HepG2 (cell line): ENCODE results near the gene VAMP3.

ENCODE experiments used
- ATF2 ChIP-seq: sonication (generic); formaldehyde crosslinking; IDR thresholded peaks from 2 replicates; pipeline ENCODE4 v1.4.0; 2020; ENCODE audit warnings: missing genetic modification reagents
- BHLHE40 ChIP-seq: IDR thresholded peaks from 2 replicates; pipeline ENCODE4 v1.6.1; 2011; ENCODE audit warnings: low read length, improper control_type of control experiment
- CTCF ChIP-seq: sonication (generic); formaldehyde crosslinking; IDR thresholded peaks from 2 replicates; pipeline ENCODE4 v1.5.0; 2020; ENCODE audit warnings: mild to moderate bottlenecking, missing genetic modification reagents, moderate library complexity
- ELF3 ChIP-seq: IDR thresholded peaks from 2 replicates; pipeline ENCODE4 v1.6.1; 2016; ENCODE audit warnings: missing genetic modification reagents, missing compliant biosample characterization
- EP300 ChIP-seq, 3 experiments: sonication (generic) in 1 of 3; formaldehyde crosslinking in 1 of 3; IDR thresholded peaks; 2 replicates each; pipeline versions ENCODE4 v1.5.1 to v1.6.1; 2011 to 2020; ENCODE audit warnings: low read depth in 2 of 3, low read length in 2 of 3, borderline replicate concordance in 1 of 3, improper control_type of control experiment in 1 of 3, mild to moderate bottlenecking in 1 of 3, missing genetic modification reagents in 1 of 3, moderate library complexity in 1 of 3
- EZH2 ChIP-seq: conservative IDR thresholded peaks from 2 replicates; pipeline ENCODE4 v1.6.1; 2012; ENCODE audit warnings: mild to moderate bottlenecking, low read depth, low read length, moderate library complexity
- KAT8 ChIP-seq: IDR thresholded peaks from 2 replicates; pipeline ENCODE4 v1.6.1; 2016; ENCODE audit warnings: missing genetic modification reagents, missing compliant biosample characterization
- NONO ChIP-seq, 2 experiments: fragments of 450-650 bp in 1 of 2; sonication (generic) in 1 of 2; formaldehyde crosslinking in 1 of 2; IDR thresholded peaks in 1 of 2; conservative IDR thresholded peaks in 1 of 2; 2 replicates each; pipeline versions ENCODE4 v1.6.1 to v1.8.0; 2017 to 2022; ENCODE audit warnings: mild to moderate bottlenecking in 1 of 2, missing genetic modification reagents in 1 of 2, moderate library complexity in 1 of 2
- POLR2AphosphoS5 ChIP-seq: IDR thresholded peaks from 2 replicates; pipeline ENCODE4 v1.6.1; 2012; ENCODE audit warnings: low read depth, low read length
- SMC3 ChIP-seq: IDR thresholded peaks from 2 replicates; pipeline ENCODE4 v1.6.1; 2011; ENCODE audit warnings: low read length, improper control_type of control experiment
- SNRNP70 ChIP-seq: fragments of 200-400 bp; formaldehyde crosslinking; IDR thresholded peaks from 2 replicates; pipeline ENCODE4 v1.6.1; 2017; ENCODE audit warnings: mild to moderate bottlenecking, low read depth, low read length, moderate library complexity
- THAP11 ChIP-seq: IDR thresholded peaks from 2 replicates; pipeline ENCODE4 v1.6.1; 2016; ENCODE audit warnings: missing biosample characterization, missing genetic modification reagents
- ZBTB49 ChIP-seq: sonication (generic); formaldehyde crosslinking; IDR thresholded peaks from 2 replicates; pipeline ENCODE4 v1.4.0; 2020; ENCODE audit warnings: missing genetic modification reagents, borderline replicate concordance
- ZKSCAN1 ChIP-seq: fragments of 150-350 bp; IDR thresholded peaks from 2 replicates; pipeline ENCODE4 v1.6.1; 2014; ENCODE audit warnings: low read length

GRCh38 chr1:7732331-7732730, 38.8 kb upstream of the VAMP3 start:
- TF ChIP-seq KAT8 (CRISPR knock-in tag) (no peak), SNRNP70 (no peak), EZH2 (no peak), CTCF (CRISPR knock-in tag) (no peak), POLR2AphosphoS5 (no peak), EP300 (IDR thresholded peaks at IDR 0.05; ENCODE audit: low read depth in 2 of 2, low read length in 2 of 2) (no peak), EP300 (CRISPR knock-in tag; IDR thresholded peaks at IDR 0.05; ENCODE audit: borderline replicate concordance) (no peak), BHLHE40 (no peak), SMC3 (no peak), ATF2 (CRISPR knock-in tag) (no peak), ELF3 (CRISPR knock-in tag) (no peak), ZKSCAN1 (no peak), ZBTB49 (CRISPR knock-in tag) (no peak), NONO (IDR thresholded peaks at IDR 0.05) (no peak), NONO (CRISPR knock-in tag; conservative IDR thresholded peaks at IDR 0.05) (no peak), THAP11 (CRISPR knock-in tag) (no peak)
